Thymus (tissue), 11 donors: ENCODE measurements around the gene ARMC2. TPM values are rescaled to one million over a fixed set of nuclear protein-coding genes. Genes with fewer than 3 reads are reported as not detected.

Source experiments
- DNase-seq, 9 donors: peaks; one replicate each; pipeline ENCODE4 v3.0.0-alpha.2; 2013; ENCODE audit warnings: low spot score in 9 of 9, low read depth in 6 of 9, missing footprints in 1 of 9
- H3K27ac ChIP-seq, 2 donors: one replicate each; pipeline ENCODE4 v1.5.1; 2013; ENCODE audit warnings: control low read depth in 1 of 2, low read depth in 1 of 2, low read length in 1 of 2, mild to moderate bottlenecking in 1 of 2, moderate library complexity in 1 of 2
- H3K27me3 ChIP-seq, 2 donors: one replicate each; pipeline ENCODE4 v1.5.1; 2013; ENCODE audit warnings: low read length in 1 of 2; ENCODE audit not compliant: control insufficient read depth in 2 of 2, insufficient read depth in 1 of 2
- H3K36me3 ChIP-seq, 2 donors: one replicate each; pipeline ENCODE4 v1.5.1; 2013; ENCODE audit warnings: low read length in 1 of 2, mild to moderate bottlenecking in 1 of 2, moderate library complexity in 1 of 2; ENCODE audit not compliant: control insufficient read depth in 2 of 2, insufficient read depth in 2 of 2
- H3K4me1 ChIP-seq, 2 donors: one replicate each; pipeline ENCODE4 v1.5.1; 2013; ENCODE audit warnings: low read length in 2 of 2; ENCODE audit not compliant: control insufficient read depth in 2 of 2, insufficient read depth in 2 of 2
- H3K4me3 ChIP-seq, 2 donors: one replicate each; pipeline ENCODE4 v1.5.1; 2013; ENCODE audit warnings: low read length in 2 of 2, control low read depth in 1 of 2, mild to moderate bottlenecking in 1 of 2
- H3K9me3 ChIP-seq, 2 donors: one replicate each; pipeline ENCODE4 v1.5.1; 2013; ENCODE audit warnings: low read length in 1 of 2, mild to moderate bottlenecking in 1 of 2; ENCODE audit not compliant: control insufficient read depth in 2 of 2, insufficient read depth in 1 of 2
- WGBS: extraction: QIAGEN DNeasy Blood & Tissue Kit; methylation state at CpG from one replicate; pipeline ENCODE4 v1.1.7; 2013; 5-methylcytosine and 5-hydroxymethylcytosine counted together
- polyA plus RNA-seq: library from polyadenylated mRNA; stranded (reverse); fragments of 200-250 nt; gene quantifications from one replicate; pipeline ENCODE4 v1.2.3, GENCODE V29; 2013
- total RNA-seq: library from RNA; stranded (reverse); fragments of 120-200 nt; gene quantifications from one replicate; pipeline ENCODE4 v1.2.4, GENCODE V29; 2013
- donor health status: healthy.

The ARMC2 gene
- total and polyA plus RNA-seq, 2 donors: 1.8 to 1.9 TPM

GRCh38 chr6:108937170-108937569, 88.9 kb downstream of the ARMC2 start:
- DNase-seq: no peak
- H3K27ac ChIP-seq: no peak overlapping the region
- WGBS: 100% methylated on average over 1 of the region's 1 CpG
- H3K4me1 ChIP-seq: peaks cover under 1 to 12% of the 10 kb centered on the region in 2 donors
- H3K27me3 ChIP-seq: no peaks in the 10 kb centered on the region
- no peak overlapping the region for H3K4me3 ChIP-seq
- H3K9me3 ChIP-seq: peaks cover 0 to 9% of the 10 kb centered on the region in 2 donors
- H3K36me3 ChIP-seq: no peaks in the 10 kb centered on the region

GRCh38 chr6:108940741-108941140, 92.5 kb downstream of the ARMC2 start:
- Histone ChIP-seq H3K9me3 (peaks cover 0 to 9% of the 10 kb centered on the region in 2 donors), H3K27me3 (no peaks in the 10 kb centered on the region), H3K27ac (no peak overlapping the region), H3K36me3 (no peaks in the 10 kb centered on the region), H3K4me3 (no peak overlapping the region), H3K4me1 (peaks cover 8 to 40% of the 10 kb centered on the region in 2 donors)
- WGBS: 96% methylated on average over 5 of the region's 5 CpGs
- no peak for DNase-seq

- no peak for DNase-seq
- Histone ChIP-seq H3K4me1 (peaks cover 8 to 43% of the 10 kb centered on the region in 2 donors), H3K4me3 (no peak overlapping the region), H3K27me3 (no peaks in the 10 kb centered on the region), H3K36me3 (no peaks in the 10 kb centered on the region), H3K27ac (no peak overlapping the region), H3K9me3 (peaks cover 0 to 9% of the 10 kb centered on the region in 2 donors)
- WGBS: 99% methylated on average over 1 of the region's 1 CpG
Measured at GRCh38 chr6:108941281-108941680, 93.1 kb downstream of the ARMC2 start.

GRCh38 chr6:108941859-108942258, 93.6 kb downstream of the ARMC2 start:
- Histone ChIP-seq H3K27ac (peak overlapping the region in 1 of 2 donors; percentile 65), H3K4me3 (no peak overlapping the region), H3K4me1 (peaks cover 8 to 46% of the 10 kb centered on the region in 2 donors), H3K9me3 (peaks cover 0 to 9% of the 10 kb centered on the region in 2 donors), H3K27me3 (no peaks in the 10 kb centered on the region), H3K36me3 (no peaks in the 10 kb centered on the region)
- WGBS: 94% methylated on average over 2 of the region's 2 CpGs
- DNase-seq: no peak

- DNase-seq: peak; percentile 40 to 83 (median 55)
- no peaks in the 10 kb centered on the region for H3K36me3 ChIP-seq
- WGBS: 8% methylated on average over 9 of the region's 9 CpGs
- H3K4me3 ChIP-seq: no peak overlapping the region
- H3K4me1 ChIP-seq: peaks cover 8 to 51% of the 10 kb centered on the region in 2 donors
- H3K27ac ChIP-seq: peak overlapping the region; percentile 48 to 65
- no peaks in the 10 kb centered on the region for H3K27me3 ChIP-seq
- peaks cover 0 to 9% of the 10 kb centered on the region in 2 donors for H3K9me3 ChIP-seq
Measured at GRCh38 chr6:108942556-108943492, 94.6 kb downstream of the ARMC2 start.

- peaks cover 0 to 9% of the 10 kb centered on the region in 2 donors for H3K9me3 ChIP-seq
- DNase-seq: no peak
- no peaks in the 10 kb centered on the region for H3K36me3 ChIP-seq
- H3K4me1 ChIP-seq: peaks cover 8 to 61% of the 10 kb centered on the region in 2 donors
- no peak overlapping the region for H3K4me3 ChIP-seq
- H3K27ac ChIP-seq: peak overlapping the region in 1 of 2 donors; percentile 65
- H3K27me3 ChIP-seq: no peaks in the 10 kb centered on the region
- 95% methylated on average over 1 of the region's 1 CpG for WGBS
Measured at GRCh38 chr6:108944071-108944470, 95.8 kb downstream of the ARMC2 start.

GRCh38 chr6:108944707-108945680, 96.8 kb downstream of the ARMC2 start:
- Histone ChIP-seq H3K27ac (peak overlapping the region in 1 of 2 donors; percentile 59), H3K27me3 (no peaks in the 10 kb centered on the region), H3K9me3 (peaks cover 0 to 4% of the 10 kb centered on the region in 2 donors), H3K4me3 (no peak overlapping the region), H3K36me3 (no peaks in the 10 kb centered on the region), H3K4me1 (peaks cover 8 to 61% of the 10 kb centered on the region in 2 donors)
- DNase-seq: no peak
- WGBS: 91% methylated on average over 12 of the region's 12 CpGs

GRCh38 chr6:108945681-108946159, 97.5 kb downstream of the ARMC2 start:
- Histone ChIP-seq H3K27ac (peak overlapping the region; percentile 16 to 26), H3K36me3 (no peaks in the 10 kb centered on the region), H3K9me3 (no peaks in the 10 kb centered on the region), H3K4me1 (peaks cover 8 to 59% of the 10 kb centered on the region in 2 donors), H3K27me3 (no peaks in the 10 kb centered on the region), H3K4me3 (no peak overlapping the region)
- 93% methylated on average over 10 of the region's 10 CpGs for WGBS
- DNase-seq: no peak
